Right atrium auricular region (tissue), 2 donors: ENCODE measurements around the gene CACNA2D4. TPM values are rescaled to one million over a fixed set of nuclear protein-coding genes. Genes with fewer than 3 reads are reported as not detected.
"Not testable (repeated sequence)": the region's sequence is repeated elsewhere in the genome, so short reads cannot be mapped to it uniquely, and the experiment has no call there.

Experiments
- DNase-seq: peaks from one replicate; pipeline ENCODE4 v3.0.0-alpha.2; 2019; ENCODE audit warnings: low spot score
- H3K27ac ChIP-seq, 2 donors: fragments of 200-600 bp; sonication (generic); 1 replicate in 1 of 2; 2 replicates in 1 of 2; pipeline ENCODE4 v1.5.1; 2016 to 2019
- H3K27me3 ChIP-seq, 2 donors: fragments of 200-600 bp; sonication (generic); one replicate each; pipeline versions ENCODE4 v1.5.1 to v1.6.0; 2017 to 2019
- H3K36me3 ChIP-seq: fragments of 200-600 bp; sonication (generic); one replicate; pipeline ENCODE4 v1.5.1; 2016
- H3K4me1 ChIP-seq, 2 donors: fragments of 200-600 bp; sonication (generic); one replicate each; pipeline versions ENCODE4 v1.5.1 to v1.6.0; 2017 to 2019
- H3K4me3 ChIP-seq, 2 donors: fragments of 200-600 bp; sonication (generic); 1 replicate in 1 of 2; 2 replicates in 1 of 2; pipeline ENCODE4 v1.5.1; 2017 to 2019; ENCODE audit warnings: mild to moderate bottlenecking in 1 of 2, moderate library complexity in 1 of 2
- H3K9me3 ChIP-seq, 2 donors: fragments of 200-600 bp; sonication (generic); one replicate each; pipeline ENCODE4 v1.5.1; 2019
- CTCF ChIP-seq, 2 donors: fragments of 200-600 bp; sonication (generic); IDR thresholded peaks; one replicate each; pipeline ENCODE4 v1.5.1; 2019; ENCODE audit warnings: antibody characterized with exemption in 2 of 2
- total RNA-seq, 2 donors: library from RNA; depleted of rRNA; stranded (reverse); fragments of >200 nt; gene quantifications; one replicate each; pipeline ENCODE4 v1.1.0, GENCODE V29; 2016

CACNA2D4 gene
- total RNA-seq, 2 donors from 2014 or later: 1.6 to 4.1 TPM

GRCh38 chr12:1956716-1957115 lies 38.3 kb upstream of the CACNA2D4 start:
- Histone ChIP-seq H3K36me3 (peaks cover 9% of the 10 kb centered on the region), H3K9me3 (no peaks in the 10 kb centered on the region), H3K27ac (no peak overlapping the region), H3K27me3 (no peaks in the 10 kb centered on the region), H3K4me3 (no peak overlapping the region), H3K4me1 (no peaks in the 10 kb centered on the region)
- DNase-seq: no peak
- TF ChIP-seq CTCF (IDR thresholded peaks at IDR 0.05): no peak

- Histone ChIP-seq H3K9me3 (no peaks in the 10 kb centered on the region), H3K4me3 (no peak overlapping the region), H3K4me1 (peaks cover 0 to 3% of the 10 kb centered on the region in 2 donors), H3K27me3 (no peaks in the 10 kb centered on the region), H3K27ac (peak overlapping the region in 1 of 2 donors; percentile 15), H3K36me3 (peaks cover 28% of the 10 kb centered on the region)
- no peak for TF ChIP-seq CTCF (IDR thresholded peaks at IDR 0.05)
- no peak for DNase-seq
These were observed 31.5 kb upstream of the CACNA2D4 start for GRCh38 chr12:1949771-1950470.

- Histone ChIP-seq H3K27me3 (no peaks in the 10 kb centered on the region), H3K36me3 (peaks cover 28% of the 10 kb centered on the region), H3K4me1 (peaks cover 0 to 3% of the 10 kb centered on the region in 2 donors), H3K27ac (no peak overlapping the region), H3K4me3 (no peak overlapping the region), H3K9me3 (no peaks in the 10 kb centered on the region)
- DNase-seq: no peak
- no peak for TF ChIP-seq CTCF (IDR thresholded peaks at IDR 0.05)
These were observed 30.4 kb upstream of the CACNA2D4 start for GRCh38 chr12:1948883-1949282.

- peaks cover 19% of the 10 kb centered on the region for H3K36me3 ChIP-seq
- no peaks in the 10 kb centered on the region for H3K9me3 ChIP-seq
- no peak overlapping the region for H3K27ac ChIP-seq
These were observed 28.6 kb upstream of the CACNA2D4 start for GRCh38 chr12:1947081-1947480.

GRCh38 chr12:1946296-1946695 lies 27.8 kb upstream of the CACNA2D4 start:
- TF ChIP-seq CTCF (IDR thresholded peaks at IDR 0.05): no peak
- Histone ChIP-seq H3K4me1 (peaks cover 0 to 3% of the 10 kb centered on the region in 2 donors), H3K9me3 (no peaks in the 10 kb centered on the region), H3K36me3 (peaks cover 19% of the 10 kb centered on the region), H3K27ac (no peak overlapping the region), H3K4me3 (no peak overlapping the region), H3K27me3 (no peaks in the 10 kb centered on the region)
- no peak for DNase-seq

More at GRCh38 chr12:1947081-1947480, 28.6 kb upstream of the CACNA2D4 start:
- Histone ChIP-seq H3K4me3 (no peak overlapping the region), H3K4me1 (peaks cover 0 to 3% of the 10 kb centered on the region in 2 donors), H3K27me3 (no peaks in the 10 kb centered on the region)
- DNase-seq: no peak
- TF ChIP-seq CTCF (IDR thresholded peaks at IDR 0.05): no peak

GRCh38 chr12:1945502-1945901 lies 27.1 kb upstream of the CACNA2D4 start:
- H3K27ac ChIP-seq, DNase-seq, H3K4me1 ChIP-seq, H3K4me3 ChIP-seq, H3K27me3 ChIP-seq, H3K9me3 ChIP-seq: not testable (repeated sequence)
- peaks cover 19% of the 10 kb centered on the region for H3K36me3 ChIP-seq
